GM21381 (cell line): ENCODE data around the gene MAFB.

ENCODE experiments used
- ATAC-seq: cut with Tn5 transposase; IDR thresholded peaks from one replicate; pipeline ENCODE4 v1.9.1; 2021; ENCODE audit warnings: mild to moderate bottlenecking, moderate library complexity; ENCODE audit not compliant: unreplicated experiment

Gene MAFB

GRCh38 chr20:40703975-40704530, 15.0 kb upstream of the MAFB start:
- no peak for ATAC-seq

GRCh38 chr20:40702504-40702903, 13.5 kb upstream of the MAFB start:
- no peak for ATAC-seq

- no peak for ATAC-seq
These were observed 9.7 kb upstream of the MAFB start for GRCh38 chr20:40698744-40699143.

- ATAC-seq, result no peak
These were observed 9.2 kb upstream of the MAFB start for GRCh38 chr20:40698281-40698680.

- no peak for ATAC-seq
These were observed 8.5 kb upstream of the MAFB start for GRCh38 chr20:40697541-40697940.

GRCh38 chr20:40695214-40695613, 6.2 kb upstream of the MAFB start:
- ATAC-seq, result no peak

GRCh38 chr20:40694246-40694645, 5.2 kb upstream of the MAFB start:
- ATAC-seq, result no peak

- no peak for ATAC-seq
These were observed 3.4 kb upstream of the MAFB start for GRCh38 chr20:40692240-40693011.

- no peak for ATAC-seq
These were observed 2.7 kb upstream of the MAFB start for GRCh38 chr20:40691566-40692239.

- ATAC-seq, result no peak
These were observed 2.0 kb upstream of the MAFB start for GRCh38 chr20:40690836-40691565.

GRCh38 chr20:40689943-40690835, 1.2 kb upstream of the MAFB start:
- peak; percentile 47 for ATAC-seq

GRCh38 chr20:40688129-40689099, 622 bp downstream of the MAFB start:
- ATAC-seq, result no peak

GRCh38 chr20:40687384-40688128, 1.5 kb downstream of the MAFB start:
- ATAC-seq, result no peak

GRCh38 chr20:40686893-40687292, 2.1 kb downstream of the MAFB start:
- ATAC-seq, result no peak

- no peak for ATAC-seq
These were observed 2.6 kb downstream of the MAFB start for GRCh38 chr20:40686434-40686882.

- ATAC-seq, result no peak
These were observed 3.7 kb downstream of the MAFB start for GRCh38 chr20:40685349-40685748.

GRCh38 chr20:40683894-40684268, 5.2 kb downstream of the MAFB start:
- ATAC-seq, result no peak

- ATAC-seq, result no peak
These were observed 5.7 kb downstream of the MAFB start for GRCh38 chr20:40683221-40683893.
